HG03457 (cell line): ENCODE data around the gene MIEN1.
"Not testable (repeated sequence)": the region's sequence is repeated elsewhere in the genome, so short reads cannot be mapped to it uniquely, and the experiment has no call there.

Experiments used
- ATAC-seq: cut with Tn5 transposase; IDR thresholded peaks from one replicate; pipeline ENCODE4 v1.9.1; 2021; ENCODE audit warnings: moderate number of reproducible peaks; ENCODE audit not compliant: unreplicated experiment

The MIEN1 gene

DNA sequence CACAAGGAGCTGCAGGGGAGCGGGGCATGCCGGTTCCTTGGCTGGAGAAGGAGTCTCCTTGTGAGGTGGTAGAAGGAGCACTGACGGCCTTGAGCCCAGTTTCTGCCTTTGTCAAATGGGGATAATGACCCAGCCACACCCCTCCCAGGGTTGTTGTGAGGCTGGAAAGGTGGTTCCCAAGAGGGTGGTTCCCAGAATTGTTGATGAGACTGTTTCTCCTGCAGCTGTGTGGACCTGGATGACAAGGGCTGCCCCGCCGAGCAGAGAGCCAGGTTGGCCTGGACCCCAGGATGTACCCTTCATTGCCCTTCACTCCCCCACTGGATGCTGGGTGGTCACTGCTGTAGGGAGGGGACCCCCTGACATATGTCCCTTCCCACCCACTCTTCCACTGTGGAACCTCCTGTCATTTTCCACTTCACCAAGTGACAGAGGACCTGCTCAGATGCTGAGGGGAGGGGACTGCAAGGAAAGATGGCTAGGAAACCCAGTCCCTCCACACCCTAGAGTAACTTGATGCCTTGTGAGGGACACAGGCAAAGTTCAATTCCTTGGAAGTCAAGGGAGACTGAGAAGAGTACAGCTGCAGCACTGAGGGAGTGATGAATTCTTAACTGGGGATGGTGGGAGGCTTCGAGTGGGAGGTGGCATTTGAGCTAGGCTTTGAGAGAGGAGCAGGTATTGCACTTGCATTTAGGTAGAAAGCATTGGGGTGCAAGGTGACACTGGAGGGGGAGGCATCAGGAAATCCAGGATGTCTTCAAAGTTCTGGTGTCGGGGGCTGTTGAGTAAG lies 10.6 kb downstream of the MIEN1 start:
- no peak for ATAC-seq

DNA sequence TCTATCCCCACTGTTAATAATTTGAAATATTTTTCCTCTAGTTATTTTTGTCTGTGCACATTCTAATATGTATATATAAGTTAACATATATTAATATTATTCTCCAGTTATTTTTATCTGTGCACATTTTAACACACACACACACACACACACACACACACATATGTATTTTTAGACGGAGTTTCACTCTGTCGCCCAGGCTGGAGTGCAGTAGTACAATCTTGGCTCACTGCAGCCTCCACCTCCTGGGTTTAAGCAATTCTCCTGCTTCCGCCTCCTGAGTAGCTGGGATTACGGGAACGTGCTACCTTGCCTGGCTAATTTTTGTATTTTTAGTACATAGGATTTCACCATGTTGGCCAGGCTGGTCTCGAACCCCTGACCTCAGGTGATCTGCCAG lies 12.7 kb downstream of the MIEN1 start:
- no peak for ATAC-seq

GRCh38 chr17:39716879-39717536 lies 13.3 kb downstream of the MIEN1 start:
- ATAC-seq = no peak

- no peak for ATAC-seq
Observed at GRCh38 chr17:39716073-39716818, 14.1 kb downstream of the MIEN1 start.

DNA sequence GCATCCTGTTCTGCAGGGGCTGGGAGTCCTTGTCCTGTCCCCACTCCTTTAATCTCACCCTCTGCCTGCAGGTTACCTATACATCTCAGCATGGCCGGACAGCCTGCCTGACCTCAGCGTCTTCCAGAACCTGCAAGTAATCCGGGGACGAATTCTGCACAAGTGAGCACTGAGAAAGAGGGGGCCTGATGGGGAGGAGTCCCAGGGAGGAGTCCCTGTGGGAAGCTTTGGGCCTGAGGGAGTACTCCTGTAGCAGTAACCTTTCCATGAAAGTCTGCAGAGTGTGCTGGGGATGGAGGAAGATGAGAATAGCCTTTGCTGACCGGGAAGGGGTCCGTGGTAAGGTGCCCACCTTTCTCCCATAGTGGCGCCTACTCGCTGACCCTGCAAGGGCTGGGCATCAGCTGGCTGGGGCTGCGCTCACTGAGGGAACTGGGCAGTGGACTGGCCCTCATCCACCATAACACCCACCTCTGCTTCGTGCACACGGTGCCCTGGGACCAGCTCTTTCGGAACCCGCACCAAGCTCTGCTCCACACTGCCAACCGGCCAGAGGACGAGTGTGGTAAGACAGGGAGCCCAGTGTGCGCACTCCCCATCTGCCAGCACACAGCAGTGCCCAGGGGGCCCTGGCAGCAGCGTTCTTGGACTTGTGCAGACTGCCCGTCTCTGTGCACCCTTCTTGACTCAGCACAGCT lies 14.8 kb downstream of the MIEN1 start:
- ATAC-seq = no peak

DNA sequence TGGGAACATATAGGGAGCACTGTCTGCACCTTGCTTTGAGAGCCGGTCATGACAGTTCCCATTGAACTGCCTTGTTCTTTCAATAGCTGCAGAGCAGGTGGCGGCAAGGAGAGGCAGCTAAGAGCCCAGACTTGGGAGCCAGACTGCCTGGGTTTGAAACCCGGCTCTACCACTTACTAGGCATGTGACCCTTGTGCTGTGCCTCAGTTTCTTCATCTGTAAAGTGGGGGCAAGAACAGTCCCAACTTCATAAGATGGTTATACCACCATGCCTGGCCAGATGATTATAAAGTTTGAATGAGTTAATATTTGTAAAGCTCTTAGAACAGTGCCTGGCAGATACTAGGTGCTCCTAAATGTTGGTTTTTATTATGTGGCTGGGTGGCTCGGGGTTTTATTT lies 16.1 kb downstream of the MIEN1 start:
- no peak for ATAC-seq

DNA sequence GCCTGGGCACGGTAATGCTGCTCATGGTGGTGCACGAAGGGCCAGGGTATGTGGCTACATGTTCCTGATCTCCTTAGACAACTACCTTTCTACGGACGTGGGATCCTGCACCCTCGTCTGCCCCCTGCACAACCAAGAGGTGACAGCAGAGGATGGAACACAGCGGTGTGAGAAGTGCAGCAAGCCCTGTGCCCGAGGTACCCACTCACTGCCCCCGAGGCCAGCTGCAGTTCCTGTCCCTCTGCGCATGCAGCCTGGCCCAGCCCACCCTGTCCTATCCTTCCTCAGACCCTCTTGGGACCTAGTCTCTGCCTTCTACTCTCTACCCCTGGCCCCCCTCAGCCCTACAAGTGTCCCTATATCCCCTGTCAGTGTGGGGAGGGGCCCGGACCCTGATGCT lies 18.5 kb downstream of the MIEN1 start:
- no peak for ATAC-seq

- not testable (repeated sequence) for ATAC-seq
Observed at GRCh38 chr17:39711071-39711470, 19.3 kb downstream of the MIEN1 start.

GRCh38 chr17:39709998-39710964 lies 20.1 kb downstream of the MIEN1 start:
- no peak for ATAC-seq

- ATAC-seq = no peak
Observed at GRCh38 chr17:39709319-39709997, 20.9 kb downstream of the MIEN1 start.

- no peak for ATAC-seq
Observed at GRCh38 chr17:39706921-39707337, 23.4 kb downstream of the MIEN1 start.

- ATAC-seq = no peak
Observed at GRCh38 chr17:39706383-39706782, 23.9 kb downstream of the MIEN1 start.

DNA sequence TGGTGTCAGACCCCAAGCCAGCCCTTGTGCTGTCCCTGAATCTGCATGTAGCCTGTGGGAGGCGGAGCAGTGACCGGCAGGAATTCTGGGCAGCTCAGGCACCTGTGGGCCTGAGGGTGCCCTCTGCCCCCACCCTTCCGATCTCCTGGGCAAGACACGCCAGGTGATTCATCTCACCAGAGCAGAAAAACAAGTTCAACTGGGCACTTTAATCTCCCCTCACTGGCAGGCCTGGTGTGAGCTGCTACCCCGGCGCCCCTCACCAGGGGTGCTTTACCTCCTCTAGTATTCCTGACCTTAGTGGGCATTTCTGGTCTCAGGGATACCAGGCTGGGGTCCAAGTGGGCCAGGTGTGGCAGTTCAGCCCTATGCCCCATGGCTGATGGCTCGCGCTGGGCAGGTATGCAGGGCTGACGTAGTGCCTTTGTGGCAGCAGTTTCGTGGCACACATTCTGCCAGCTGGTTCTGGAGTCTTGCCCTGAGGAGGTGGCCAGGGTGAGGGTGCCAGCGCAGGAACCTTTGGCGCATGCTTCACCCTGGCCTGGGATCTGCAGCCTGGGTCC lies 24.5 kb downstream of the MIEN1 start:
- no peak for ATAC-seq

DNA sequence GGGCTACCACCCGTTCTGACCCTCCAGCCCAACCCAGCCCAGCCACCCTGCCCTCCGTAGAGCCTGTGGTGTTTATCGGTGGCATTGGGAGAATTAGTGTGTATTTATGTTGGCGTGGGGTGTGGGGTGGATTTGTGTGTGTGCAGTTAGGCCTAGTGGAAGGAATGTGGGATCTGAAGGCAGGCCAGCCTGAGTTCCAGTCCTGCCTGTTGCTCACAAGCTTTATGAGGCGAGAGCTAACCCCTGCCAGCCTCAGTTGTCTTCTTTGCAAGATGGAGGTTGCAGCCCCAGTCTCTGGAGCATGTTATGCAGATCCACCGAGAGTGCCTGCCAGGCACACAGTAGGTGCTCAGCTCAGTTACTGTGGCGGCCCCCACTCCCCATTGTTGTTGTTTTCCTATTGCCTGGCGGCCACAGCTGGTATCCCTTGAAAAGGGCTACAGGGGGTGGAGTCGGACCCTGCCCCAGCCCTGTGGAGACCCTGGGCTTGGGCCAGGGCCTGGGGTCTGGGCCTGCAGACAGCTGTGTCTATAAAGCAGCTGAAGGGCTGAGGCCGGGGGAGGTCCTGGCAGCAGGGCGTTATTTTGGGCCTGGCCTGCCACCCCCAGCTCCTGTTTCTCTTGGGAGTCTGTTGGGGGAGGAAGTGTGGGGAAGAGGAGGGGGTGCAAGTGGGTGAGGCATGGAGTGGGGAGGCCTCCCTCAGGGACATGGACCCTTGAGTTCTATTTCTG lies 25.3 kb downstream of the MIEN1 start:
- ATAC-seq = no peak

DNA sequence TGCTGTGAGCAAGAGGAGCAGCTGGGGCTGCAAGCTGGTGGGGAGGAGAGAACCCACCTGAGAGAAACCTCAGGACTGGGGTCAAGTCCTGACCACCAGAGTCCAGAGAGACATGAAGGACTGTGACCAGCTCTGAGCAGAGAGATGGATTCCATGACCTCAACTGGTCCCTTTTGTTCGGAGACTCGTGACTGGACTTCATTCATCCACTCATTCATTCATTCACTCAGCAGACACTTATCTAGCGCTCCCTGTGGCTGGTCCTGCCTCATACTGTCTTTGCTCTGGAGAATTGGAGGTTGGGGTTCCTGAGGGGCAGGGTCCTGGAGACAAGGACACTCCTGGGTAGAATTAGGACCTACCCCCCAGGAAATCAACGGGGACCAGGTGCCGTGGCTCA lies 26.4 kb downstream of the MIEN1 start:
- no peak for ATAC-seq

- ATAC-seq = no peak
Observed at GRCh38 chr17:39702901-39703893, 27.1 kb downstream of the MIEN1 start.

DNA sequence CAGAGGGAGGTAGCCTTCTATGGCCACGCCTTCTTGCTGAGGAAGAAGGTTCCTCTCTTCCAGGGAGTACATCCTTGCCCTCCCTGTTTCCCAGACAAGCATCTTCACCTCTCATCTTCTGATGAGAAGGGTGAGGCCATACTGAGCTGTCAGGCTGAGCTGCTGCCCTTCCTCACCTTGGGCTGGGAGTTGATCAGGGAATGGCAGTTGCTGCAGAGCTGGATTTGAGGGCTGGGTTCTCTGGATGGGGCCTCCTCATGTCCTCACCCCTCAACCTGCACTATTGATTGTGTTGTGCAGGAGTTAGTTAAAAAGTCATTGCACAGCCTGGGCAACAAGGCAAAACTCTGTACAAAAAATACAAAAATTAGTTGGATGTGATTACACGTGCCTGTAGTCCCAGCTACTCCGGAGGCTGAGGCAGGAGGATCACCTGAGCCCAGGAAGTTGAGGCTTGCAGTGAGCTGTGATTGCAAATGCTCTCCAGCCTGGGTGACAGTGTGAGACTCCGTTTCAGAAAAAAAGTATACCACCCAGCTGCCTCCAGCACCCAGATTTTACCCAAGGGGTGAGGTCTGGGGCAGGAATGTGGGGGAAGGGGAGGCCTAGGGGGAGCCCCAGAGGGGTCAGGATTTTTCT lies 28.4 kb downstream of the MIEN1 start:
- ATAC-seq = no peak
